ENCODE data around the gene FAM8A1.

The FAM8A1 gene

GRCh38 chr6:17606606-17607005 lies 6.5 kb downstream of the FAM8A1 start:
- no peak for DNase-seq

GRCh38 chr6:17610835-17611234 lies 10.7 kb downstream of the FAM8A1 start:
- no peak for DNase-seq

GRCh38 chr6:17612048-17612447 lies 11.9 kb downstream of the FAM8A1 start:
- DNase-seq: no peak

GRCh38 chr6:17615794-17616193 lies 15.7 kb downstream of the FAM8A1 start:
- no peak for DNase-seq

GRCh38 chr6:17621003-17621402 lies 20.9 kb downstream of the FAM8A1 start:
- no peak for DNase-seq

GRCh38 chr6:17622144-17622543 lies 22.0 kb downstream of the FAM8A1 start:
- DNase-seq: no peak

- DNase-seq: no peak
These were observed 24.3 kb downstream of the FAM8A1 start for GRCh38 chr6:17624396-17624795.

- DNase-seq: no peak
These were observed 28.8 kb downstream of the FAM8A1 start for GRCh38 chr6:17628873-17629272.

GRCh38 chr6:17629824-17630510 lies 29.9 kb downstream of the FAM8A1 start:
- no peak for DNase-seq

GRCh38 chr6:17630511-17631073 lies 30.5 kb downstream of the FAM8A1 start:
- DNase-seq: no peak

GRCh38 chr6:17632934-17633333 lies 32.8 kb downstream of the FAM8A1 start:
- no peak for DNase-seq

- no peak for DNase-seq
These were observed 33.5 kb downstream of the FAM8A1 start for GRCh38 chr6:17633465-17634188.

GRCh38 chr6:17635568-17635967 lies 35.5 kb downstream of the FAM8A1 start:
- DNase-seq: no peak

GRCh38 chr6:17638212-17638715 lies 38.2 kb downstream of the FAM8A1 start:
- DNase-seq: no peak

GRCh38 chr6:17640477-17640917 lies 40.4 kb downstream of the FAM8A1 start:
- no peak for DNase-seq

- no peak for DNase-seq
These were observed 48.6 kb downstream of the FAM8A1 start for GRCh38 chr6:17648745-17649144.

- DNase-seq: no peak
These were observed 50.7 kb downstream of the FAM8A1 start for GRCh38 chr6:17650656-17651309.

- DNase-seq: no peak
These were observed 53.2 kb downstream of the FAM8A1 start for GRCh38 chr6:17653198-17653882.

- no peak for DNase-seq
These were observed 56.0 kb downstream of the FAM8A1 start for GRCh38 chr6:17656092-17656491.

- no peak for DNase-seq
These were observed 56.5 kb downstream of the FAM8A1 start for GRCh38 chr6:17656644-17657043.

All from NCI-H1436 (cell line).